HG02840 (cell line): ENCODE data around the gene RBM17.
"Not testable (repeated sequence)": the region's sequence is repeated elsewhere in the genome, so short reads cannot be mapped to it uniquely, and the experiment has no call there.

Experiments
- ATAC-seq: cut with Tn5 transposase; IDR thresholded peaks from one replicate; pipeline ENCODE4 v1.9.1; 2021; ENCODE audit warnings: mild to moderate bottlenecking, moderate library complexity, moderate number of reproducible peaks; ENCODE audit not compliant: unreplicated experiment, low FRiP score

Gene RBM17

GRCh38 chr10:6088721-6089333, at the start of gene RBM17:
RBM17 (plus strand) TSS chr10:6089034; CDS start chr10:6097066, 8,032 bp downstream.
- peak; percentile 86 for ATAC-seq

DNA sequence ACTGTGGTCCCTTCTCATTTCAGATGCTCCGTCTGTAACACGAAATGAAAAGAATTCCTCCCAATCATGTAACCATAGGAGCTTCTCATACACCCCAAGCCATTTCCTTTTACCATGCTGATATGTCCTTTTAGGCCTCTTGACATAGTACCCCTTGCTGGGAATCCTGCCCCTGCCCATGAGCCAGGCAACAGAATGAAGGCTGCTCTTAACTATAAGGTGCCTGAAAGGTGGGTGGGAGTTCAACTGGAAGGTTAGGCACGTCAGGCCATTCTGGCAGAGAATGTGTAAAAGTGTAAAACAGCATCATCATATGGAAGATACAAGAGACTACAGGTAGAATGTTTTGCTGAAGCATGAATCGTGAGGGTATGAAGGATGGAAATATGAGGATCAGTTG, 49.1 kb upstream of the RBM17 start:
- ATAC-seq, result no peak

DNA sequence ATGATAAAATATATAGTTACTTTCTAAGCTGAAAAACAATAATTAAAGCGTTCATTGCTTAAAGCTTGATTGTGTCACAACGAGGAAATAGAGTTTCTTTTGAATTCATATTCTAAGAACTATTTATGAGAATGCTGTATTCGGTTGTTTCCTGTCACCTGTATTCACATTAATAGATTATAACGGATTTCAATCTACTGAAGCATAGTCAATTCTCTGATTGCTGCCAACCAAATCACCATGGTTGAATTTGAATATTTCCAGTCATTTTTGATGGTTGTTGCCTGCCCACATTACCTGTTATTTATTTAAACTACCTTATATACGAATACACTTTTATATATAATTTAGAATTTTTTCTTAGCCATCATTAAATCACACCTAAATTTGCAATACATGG, 48.6 kb upstream of the RBM17 start:
- ATAC-seq, result no peak

GRCh38 chr10:6043377-6043776, 45.5 kb upstream of the RBM17 start:
- ATAC-seq, result not testable (repeated sequence)

DNA sequence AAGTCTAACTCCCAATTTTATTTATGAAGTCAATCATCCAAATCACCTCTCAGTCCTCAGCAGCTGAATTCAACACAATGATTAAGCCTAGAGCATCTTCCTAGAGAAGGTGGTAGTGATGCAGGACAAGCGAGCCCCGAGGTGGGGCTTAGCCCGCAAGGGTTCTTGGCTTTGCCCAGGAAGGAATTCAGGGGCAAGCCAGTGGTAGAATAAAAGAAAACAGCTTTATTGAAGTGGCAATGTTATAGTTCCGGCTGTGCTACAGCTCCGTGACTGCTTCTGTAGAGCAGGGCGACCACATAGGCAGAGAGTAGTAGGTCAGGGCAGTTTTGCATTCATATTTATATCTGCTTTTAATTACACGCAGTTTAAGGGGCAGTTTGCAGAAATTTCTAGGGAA, 44.8 kb upstream of the RBM17 start:
- no peak for ATAC-seq

- ATAC-seq, result no peak
Observed at GRCh38 chr10:6044751-6045313, 44.0 kb upstream of the RBM17 start.

DNA sequence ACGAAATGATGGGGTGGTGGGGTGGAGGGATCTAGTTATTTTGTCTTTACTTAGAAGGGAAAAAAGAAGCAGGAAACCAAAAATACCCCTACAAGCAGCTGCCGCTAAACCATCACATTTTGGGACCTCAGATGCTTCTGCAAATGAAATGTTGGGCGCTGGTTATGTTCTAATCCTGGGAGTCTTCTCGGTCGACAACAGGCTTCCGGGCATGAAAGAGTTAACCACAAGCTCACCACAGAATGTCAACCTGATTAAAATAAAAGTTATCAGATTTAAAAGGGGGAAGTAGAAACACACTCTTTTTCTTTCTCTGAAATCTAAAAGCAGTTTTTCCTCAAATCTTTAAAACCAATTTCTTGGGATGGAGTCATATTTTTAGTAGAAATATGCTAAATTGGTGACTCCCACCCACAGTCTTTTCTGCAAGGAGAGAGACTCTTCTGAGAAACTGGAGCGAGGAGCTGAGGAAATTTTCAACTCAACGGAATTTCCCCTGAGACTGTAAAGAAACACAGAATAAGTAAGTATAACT, 43.5 kb upstream of the RBM17 start:
- no peak for ATAC-seq

DNA sequence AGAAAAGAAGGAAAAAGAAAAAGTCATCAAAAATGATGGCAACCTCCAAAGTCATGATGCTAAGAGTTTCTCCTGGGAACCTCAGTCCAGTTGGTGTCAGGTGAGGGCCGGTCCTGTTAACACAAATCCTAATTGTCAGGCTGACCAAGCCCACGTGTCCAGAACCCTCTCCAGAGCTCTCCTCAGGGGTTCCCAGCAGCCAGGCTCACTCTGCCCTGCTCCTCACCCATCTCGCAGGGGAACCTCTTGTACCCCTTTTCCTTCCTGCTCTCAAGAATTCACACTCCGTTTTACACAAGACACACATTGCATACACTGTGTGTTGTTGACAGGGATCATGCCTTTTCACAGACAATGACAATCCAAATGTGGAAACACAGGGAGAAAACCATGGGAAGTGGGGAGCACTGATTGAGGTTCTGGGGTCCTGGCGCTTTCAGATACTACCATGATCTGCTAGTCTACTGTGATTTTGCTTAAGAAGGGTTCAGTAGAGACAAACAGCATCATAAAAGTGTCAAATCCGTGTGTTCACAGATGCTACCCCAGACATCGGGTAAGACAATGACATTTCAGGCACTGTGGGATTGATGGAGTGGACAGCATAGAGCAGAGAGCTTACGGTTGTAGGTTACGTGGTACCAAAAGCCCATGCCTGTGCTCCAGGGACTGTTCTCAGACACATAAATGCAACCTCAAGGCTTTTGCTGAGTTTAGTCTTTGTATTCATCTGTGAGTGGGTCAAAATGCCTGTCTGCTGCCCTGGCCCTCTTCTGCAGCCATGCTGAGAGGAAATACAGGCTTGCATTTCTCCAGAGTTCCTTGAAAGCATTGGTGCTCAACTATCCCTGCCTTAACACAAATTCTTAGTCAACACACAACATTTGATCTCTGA, 42.7 kb upstream of the RBM17 start:
- ATAC-seq, result no peak

GRCh38 chr10:6046773-6047611, 41.8 kb upstream of the RBM17 start:
- no peak for ATAC-seq

- ATAC-seq, result no peak
Observed at GRCh38 chr10:6047847-6048246, 41.0 kb upstream of the RBM17 start.

GRCh38 chr10:6048281-6049030, 40.4 kb upstream of the RBM17 start:
- ATAC-seq, result no peak

DNA sequence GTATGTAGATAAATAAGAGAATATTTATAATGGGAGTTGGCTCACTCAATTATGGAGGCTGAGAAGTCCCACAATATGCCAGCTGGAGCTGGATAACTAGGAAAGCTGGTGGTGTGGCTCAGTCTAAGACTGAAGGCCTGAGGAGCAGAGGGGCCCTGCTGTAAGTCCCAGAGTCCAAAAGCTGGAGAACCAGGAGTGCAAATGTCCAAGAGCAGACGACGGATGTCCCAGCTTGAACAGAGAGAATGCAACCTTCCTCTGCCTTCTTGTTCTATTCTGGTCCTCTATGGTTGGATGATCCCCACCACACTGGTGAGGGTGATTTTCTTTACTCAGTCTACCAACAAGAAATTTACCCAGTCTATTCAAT, 39.8 kb upstream of the RBM17 start:
- no peak for ATAC-seq

DNA sequence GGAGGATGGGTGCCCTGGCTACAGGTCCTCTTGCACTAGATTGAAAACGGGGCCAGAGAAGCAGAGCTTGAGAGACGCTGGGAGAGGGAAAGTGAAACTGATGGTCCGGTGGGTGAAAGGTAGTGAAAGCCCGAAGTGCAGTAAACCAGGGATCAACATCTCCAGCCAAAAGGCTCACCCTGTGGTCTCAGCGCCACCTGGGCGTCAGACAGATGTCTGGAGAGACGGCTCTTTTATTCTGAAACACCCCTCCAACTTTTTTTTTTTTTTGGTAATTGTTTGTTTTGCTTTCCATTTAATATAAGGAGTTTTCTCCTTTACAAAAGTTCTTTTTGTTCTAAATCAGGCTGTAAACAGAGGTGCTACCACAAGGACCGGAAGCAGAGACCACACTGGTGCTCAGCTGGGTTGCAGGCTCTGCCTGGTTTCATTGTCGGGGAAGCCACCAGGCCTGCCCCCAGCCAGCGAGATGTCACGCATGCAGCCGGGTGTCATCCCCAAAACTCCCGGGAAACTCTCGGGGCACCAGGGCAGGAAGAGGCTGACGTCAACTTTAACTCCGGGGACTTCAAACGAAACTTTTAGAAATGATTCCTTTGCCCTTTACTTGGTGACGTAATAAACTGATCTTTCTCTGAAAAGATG, 37.9 kb upstream of the RBM17 start:
- ATAC-seq, result peak; percentile 64

DNA sequence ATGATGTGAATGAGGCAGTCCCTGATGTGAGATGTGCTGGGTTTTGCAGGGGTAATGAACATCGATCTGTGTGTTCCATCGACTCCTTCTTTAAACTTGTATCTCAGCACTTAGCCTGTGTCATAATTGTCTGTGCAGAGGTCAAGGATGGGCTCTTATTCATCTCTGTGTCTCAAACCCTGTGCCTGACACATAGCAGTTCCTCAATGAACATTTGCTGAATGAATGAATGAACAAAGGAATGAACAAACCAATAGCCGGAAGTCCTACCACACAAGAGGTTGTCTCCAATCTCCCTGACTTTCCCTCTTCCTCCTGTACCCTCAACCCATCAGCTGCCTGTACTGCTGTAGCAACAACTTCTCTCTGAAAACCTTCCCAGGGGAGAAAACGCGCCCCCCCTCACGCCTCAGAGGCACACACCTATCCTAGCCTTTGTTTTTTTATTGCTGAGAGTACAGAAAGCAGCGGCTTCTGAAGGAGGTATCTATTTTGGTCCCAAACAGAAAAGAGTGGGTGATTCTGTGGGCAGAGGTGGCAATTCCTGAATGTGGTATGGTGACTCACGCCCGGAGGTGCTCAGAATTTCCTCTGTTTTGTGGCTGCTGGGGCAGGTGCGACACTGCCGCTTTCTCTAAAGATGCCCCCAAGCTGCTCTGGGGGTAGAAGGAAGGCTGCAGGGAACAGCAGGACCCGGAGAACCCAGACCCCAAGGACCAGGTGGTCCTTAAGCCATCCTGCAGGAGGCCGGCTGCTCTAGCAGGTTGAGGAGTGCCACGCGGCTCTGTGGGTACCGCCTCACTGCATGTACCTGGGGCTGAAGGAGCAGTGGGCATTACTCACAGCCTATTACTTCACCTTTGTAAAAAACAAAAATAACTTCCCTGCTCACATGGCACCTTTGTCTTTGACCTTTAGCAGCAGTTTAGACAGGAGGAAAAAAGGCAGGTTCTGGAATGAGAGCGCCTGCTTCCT, 36.3 kb upstream of the RBM17 start:
- ATAC-seq, result no peak

DNA sequence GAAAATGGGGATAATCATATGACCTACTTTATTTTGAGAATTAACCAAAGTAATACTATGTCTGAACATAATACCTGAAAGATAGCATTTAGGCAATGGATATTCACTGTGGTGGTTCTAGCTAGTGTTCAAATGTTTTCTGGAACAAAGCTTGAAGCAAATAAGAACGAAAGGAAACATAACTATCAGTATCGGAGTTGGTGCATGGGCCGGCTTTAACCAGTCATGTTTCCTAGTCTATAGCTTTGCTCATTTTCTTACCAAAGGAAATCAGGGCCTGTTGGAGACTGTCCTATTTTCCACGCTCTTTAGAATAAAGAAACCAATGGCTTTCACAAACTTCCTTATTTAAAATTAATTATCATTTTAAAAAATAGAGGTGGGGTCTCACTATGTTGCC, 35.5 kb upstream of the RBM17 start:
- no peak for ATAC-seq

DNA sequence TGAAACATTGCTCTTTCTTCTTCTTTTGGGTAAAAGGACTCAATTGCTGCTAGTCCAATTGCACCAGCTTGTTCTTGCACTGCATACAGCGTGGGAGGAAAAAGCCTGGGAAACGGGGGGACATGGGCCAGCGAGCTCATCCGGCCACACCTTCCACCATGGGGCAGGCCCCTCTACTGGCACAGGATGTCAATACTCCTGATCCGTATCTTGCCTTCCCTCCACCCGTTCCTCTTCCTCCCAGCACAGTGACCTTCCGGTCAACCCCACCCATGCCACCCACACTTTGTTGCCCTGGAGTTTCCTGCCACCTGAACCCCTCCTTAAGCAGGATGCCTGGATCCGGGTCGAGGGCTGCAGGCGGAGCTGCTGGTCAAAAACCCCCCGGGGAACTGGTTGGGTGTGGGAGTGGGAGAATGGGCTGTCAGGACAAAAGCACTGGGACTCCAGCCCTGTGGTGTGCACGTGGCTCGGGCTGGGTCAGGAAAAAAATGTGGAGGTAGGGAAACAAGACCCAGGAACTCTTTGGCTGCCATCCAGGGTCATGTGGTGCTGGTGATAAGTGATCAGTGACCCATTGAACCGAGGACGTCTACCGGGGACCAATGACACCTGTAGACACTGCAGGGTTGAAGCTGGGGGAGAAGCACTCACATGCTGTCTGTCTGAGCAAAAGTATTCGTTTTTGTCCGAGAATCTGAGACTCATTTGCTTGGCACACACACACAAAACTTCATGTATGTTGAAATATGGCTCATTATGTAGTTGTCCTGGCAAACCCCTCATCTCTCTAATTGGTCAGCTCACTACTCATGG, 34.8 kb upstream of the RBM17 start:
- ATAC-seq, result no peak

DNA sequence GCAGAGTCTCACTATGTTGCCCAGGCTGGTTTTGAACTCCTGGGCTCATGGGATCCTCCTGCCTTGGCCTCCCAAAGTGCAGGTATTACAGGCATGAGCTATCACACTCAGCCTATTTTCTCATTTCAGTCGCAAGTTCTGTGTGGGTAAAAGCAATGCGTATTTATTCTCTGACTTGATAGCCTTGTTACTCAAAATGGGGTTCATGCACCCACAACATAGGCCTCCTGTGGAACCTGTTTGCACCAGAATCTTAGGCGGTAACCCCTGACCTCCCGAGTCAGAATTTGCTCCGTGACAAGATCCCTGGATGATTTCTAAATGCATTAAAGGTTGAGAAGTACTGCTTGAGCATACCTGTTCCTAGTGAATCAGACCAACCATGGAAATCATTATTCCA, 34.0 kb upstream of the RBM17 start:
- no peak for ATAC-seq
